Thymus (tissue), 11 donors: ENCODE measurements around the gene TMEM238. TPM values are rescaled to one million over a fixed set of nuclear protein-coding genes. Genes with fewer than 3 reads are reported as not detected.

Source experiments
- DNase-seq, 9 donors: peaks; one replicate each; pipeline ENCODE4 v3.0.0-alpha.2; 2013; ENCODE audit warnings: low spot score in 9 of 9, low read depth in 6 of 9, missing footprints in 1 of 9
- H3K27ac ChIP-seq, 2 donors: one replicate each; pipeline ENCODE4 v1.5.1; 2013; ENCODE audit warnings: control low read depth in 1 of 2, low read depth in 1 of 2, low read length in 1 of 2, mild to moderate bottlenecking in 1 of 2, moderate library complexity in 1 of 2
- H3K27me3 ChIP-seq, 2 donors: one replicate each; pipeline ENCODE4 v1.5.1; 2013; ENCODE audit warnings: low read length in 1 of 2; ENCODE audit not compliant: control insufficient read depth in 2 of 2, insufficient read depth in 1 of 2
- H3K36me3 ChIP-seq, 2 donors: one replicate each; pipeline ENCODE4 v1.5.1; 2013; ENCODE audit warnings: low read length in 1 of 2, mild to moderate bottlenecking in 1 of 2, moderate library complexity in 1 of 2; ENCODE audit not compliant: control insufficient read depth in 2 of 2, insufficient read depth in 2 of 2
- H3K4me1 ChIP-seq, 2 donors: one replicate each; pipeline ENCODE4 v1.5.1; 2013; ENCODE audit warnings: low read length in 2 of 2; ENCODE audit not compliant: control insufficient read depth in 2 of 2, insufficient read depth in 2 of 2
- H3K4me3 ChIP-seq, 2 donors: one replicate each; pipeline ENCODE4 v1.5.1; 2013; ENCODE audit warnings: low read length in 2 of 2, control low read depth in 1 of 2, mild to moderate bottlenecking in 1 of 2
- H3K9me3 ChIP-seq, 2 donors: one replicate each; pipeline ENCODE4 v1.5.1; 2013; ENCODE audit warnings: low read length in 1 of 2, mild to moderate bottlenecking in 1 of 2; ENCODE audit not compliant: control insufficient read depth in 2 of 2, insufficient read depth in 1 of 2
- WGBS: extraction: QIAGEN DNeasy Blood & Tissue Kit; methylation state at CpG from one replicate; pipeline ENCODE4 v1.1.7; 2013; 5-methylcytosine and 5-hydroxymethylcytosine counted together
- polyA plus RNA-seq: library from polyadenylated mRNA; stranded (reverse); fragments of 200-250 nt; gene quantifications from one replicate; pipeline ENCODE4 v1.2.3, GENCODE V29; 2013
- total RNA-seq: library from RNA; stranded (reverse); fragments of 120-200 nt; gene quantifications from one replicate; pipeline ENCODE4 v1.2.4, GENCODE V29; 2013
- donor health status: healthy.

The TMEM238 gene
- total and polyA plus RNA-seq, 2 donors, result 0.23 to 2.5 TPM

DNA sequence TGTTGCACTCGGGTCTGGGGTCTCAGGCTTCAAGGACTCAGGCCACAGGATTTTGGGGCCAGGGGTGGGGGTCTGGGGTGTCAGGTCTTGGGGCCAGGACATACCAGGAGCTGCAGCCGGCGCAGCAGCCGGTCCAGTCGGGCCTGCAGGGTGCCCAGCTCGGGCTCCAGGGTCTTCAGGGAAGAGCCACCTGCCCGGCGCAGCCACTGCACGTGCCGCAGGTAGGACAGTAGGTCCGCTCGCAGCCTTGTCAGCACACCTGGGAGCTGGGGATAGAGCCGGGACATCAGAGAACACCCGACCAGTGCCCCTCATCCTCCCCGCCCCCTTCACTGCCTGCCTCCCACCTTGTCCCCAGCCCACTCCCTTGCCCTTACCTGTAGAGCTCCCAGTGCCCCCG, 16.0 kb downstream of the TMEM238 start:
- H3K4me1 ChIP-seq, result peaks cover 3 to 12% of the 10 kb centered on the region in 2 donors
- DNase-seq, result no peak
- no peak overlapping the region for H3K4me3 ChIP-seq
- H3K36me3 ChIP-seq, result no peaks in the 10 kb centered on the region
- no peaks in the 10 kb centered on the region for H3K9me3 ChIP-seq
- WGBS, result 91% methylated on average over 16 of the region's 16 CpGs
- no peak overlapping the region for H3K27ac ChIP-seq
- H3K27me3 ChIP-seq, result peaks cover 42 to 92% of the 10 kb centered on the region in 2 donors

DNA sequence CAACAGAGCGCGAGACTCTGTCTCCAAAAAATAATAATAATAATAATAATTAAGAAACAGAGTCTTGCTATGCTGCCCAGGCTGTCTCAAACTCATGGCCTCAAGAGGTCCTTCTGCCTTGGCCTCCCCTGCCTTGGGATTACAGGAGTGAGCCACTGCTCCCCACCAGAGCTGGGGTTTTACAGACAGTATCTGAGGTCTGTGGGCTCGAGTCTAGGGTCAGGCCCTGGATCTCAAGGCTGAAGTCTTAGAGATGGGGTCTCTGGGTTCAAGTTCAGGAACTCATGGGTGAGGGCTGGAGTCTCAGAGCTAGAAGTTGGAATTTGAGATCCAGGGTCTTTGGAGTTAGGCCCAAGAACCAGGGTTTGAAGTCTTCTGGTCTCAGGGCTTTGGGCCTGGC, 17.3 kb downstream of the TMEM238 start:
- Histone ChIP-seq H3K9me3 (no peaks in the 10 kb centered on the region), H3K27me3 (peaks cover 35 to 87% of the 10 kb centered on the region in 2 donors), H3K27ac (no peak overlapping the region), H3K4me3 (no peak overlapping the region), H3K4me1 (peaks cover 3 to 7% of the 10 kb centered on the region in 2 donors), H3K36me3 (no peaks in the 10 kb centered on the region)
- DNase-seq, result no peak
- 79% methylated on average over 3 of the region's 3 CpGs for WGBS

DNA sequence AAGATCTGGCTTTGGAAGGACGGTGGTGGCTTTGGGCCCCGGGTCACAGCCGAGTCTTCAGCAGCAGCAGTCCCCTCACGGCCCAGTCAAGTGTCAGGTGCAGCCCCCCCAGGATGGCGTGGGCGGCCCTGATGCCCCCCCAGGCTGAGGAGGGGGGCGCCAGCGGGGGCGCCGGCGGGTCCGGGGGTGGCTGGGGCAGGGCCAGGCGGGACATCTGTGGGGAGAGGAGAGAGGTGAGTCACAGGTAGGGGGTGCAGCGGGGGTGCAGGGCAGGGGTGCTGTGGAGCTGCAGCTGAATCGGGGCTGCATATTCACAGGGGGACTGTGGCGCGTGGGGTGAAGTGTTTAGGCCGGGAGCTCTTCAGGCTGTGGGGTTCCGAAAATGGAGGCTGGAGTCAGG, 18.1 kb downstream of the TMEM238 start:
- WGBS, result 85% methylated on average over 19 of the region's 19 CpGs
- DNase-seq, result no peak
- Histone ChIP-seq H3K4me1 (peaks cover 3 to 7% of the 10 kb centered on the region in 2 donors), H3K27me3 (peaks cover 31 to 80% of the 10 kb centered on the region in 2 donors), H3K4me3 (no peak overlapping the region), H3K27ac (no peak overlapping the region), H3K9me3 (no peaks in the 10 kb centered on the region), H3K36me3 (no peaks in the 10 kb centered on the region)

DNA sequence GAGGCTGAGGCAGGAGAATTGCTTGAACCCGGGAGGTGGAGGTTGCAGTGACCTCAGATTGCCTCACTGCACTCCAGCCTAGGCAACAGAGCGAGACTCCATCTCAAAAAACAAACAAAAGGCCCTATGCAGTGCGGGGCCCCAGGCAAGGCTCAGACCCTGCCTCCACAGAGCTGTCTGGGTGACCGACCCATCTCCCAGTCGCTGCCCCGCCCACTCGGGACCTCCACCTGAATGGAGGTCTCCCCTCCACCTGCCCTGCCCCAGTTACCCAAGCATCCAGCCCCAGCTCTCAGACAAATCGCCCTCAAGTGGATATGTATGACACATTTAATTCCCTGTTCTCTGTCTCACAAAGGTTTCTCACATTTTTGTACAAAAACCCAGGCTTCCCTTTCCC, 18.8 kb downstream of the TMEM238 start:
- WGBS, result 97% methylated on average over 8 of the region's 8 CpGs
- H3K4me1 ChIP-seq, result peaks cover 3 to 7% of the 10 kb centered on the region in 2 donors
- H3K9me3 ChIP-seq, result no peaks in the 10 kb centered on the region
- DNase-seq, result no peak
- H3K27ac ChIP-seq, result no peak overlapping the region
- no peak overlapping the region for H3K4me3 ChIP-seq
- H3K27me3 ChIP-seq, result peaks cover 24 to 73% of the 10 kb centered on the region in 2 donors
- H3K36me3 ChIP-seq, result no peaks in the 10 kb centered on the region

DNA sequence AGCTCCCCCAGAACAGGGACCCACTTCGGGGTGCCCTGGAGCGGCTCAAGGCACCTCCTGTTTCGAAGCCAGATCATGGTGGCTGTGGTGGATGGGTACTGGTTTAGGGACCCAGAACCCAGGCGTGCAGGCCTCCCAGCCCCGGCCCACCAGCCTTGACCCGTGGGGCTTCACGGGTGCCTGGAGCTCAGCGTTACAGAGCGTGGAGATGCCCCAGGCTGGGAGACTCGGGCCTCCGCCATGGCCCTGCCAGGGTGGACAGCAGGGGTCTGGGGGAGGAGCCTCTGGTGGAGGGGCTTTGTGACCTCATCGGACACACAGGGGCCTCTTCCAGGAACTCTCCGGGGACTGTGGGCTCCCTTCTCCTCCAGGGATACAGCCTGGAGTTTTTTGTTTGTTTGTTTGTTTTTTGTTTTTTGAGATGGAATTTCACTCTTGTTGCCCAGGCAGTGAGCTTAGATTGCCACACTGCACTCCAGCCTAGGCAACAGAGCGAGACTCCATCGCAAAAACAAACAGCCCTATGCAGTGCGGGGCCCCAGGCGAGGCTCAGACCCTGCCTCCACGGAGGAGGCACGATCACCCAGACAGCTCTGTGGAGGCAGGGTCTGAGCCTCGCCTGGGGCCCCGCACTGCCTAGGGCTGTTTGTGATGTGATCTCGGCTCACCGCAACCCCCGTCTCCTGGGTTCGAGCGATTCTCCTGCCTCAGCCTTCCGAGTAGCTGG, 20.9 kb downstream of the TMEM238 start, which contains the start of gene GARIN5B:
TSS of gene GARIN5B (minus strand) at position 271 of the 727 bp plus-strand sequence. CDS start at position 77, 194 bp downstream.
- H3K27ac ChIP-seq, result no peak within 1 kb of the TSS
- no peak within 1 kb of the TSS for H3K4me3 ChIP-seq
- 95% methylated on average over 27 of the region's 27 CpGs for WGBS
- H3K4me1 ChIP-seq, result no peaks in the 10 kb centered on the region
- H3K27me3 ChIP-seq, result peaks cover 3 to 63% of the 10 kb centered on the region in 2 donors
- H3K36me3 ChIP-seq, result no peaks in the 10 kb centered on the region
- no peaks in the 10 kb centered on the region for H3K9me3 ChIP-seq
- no peak for DNase-seq

DNA sequence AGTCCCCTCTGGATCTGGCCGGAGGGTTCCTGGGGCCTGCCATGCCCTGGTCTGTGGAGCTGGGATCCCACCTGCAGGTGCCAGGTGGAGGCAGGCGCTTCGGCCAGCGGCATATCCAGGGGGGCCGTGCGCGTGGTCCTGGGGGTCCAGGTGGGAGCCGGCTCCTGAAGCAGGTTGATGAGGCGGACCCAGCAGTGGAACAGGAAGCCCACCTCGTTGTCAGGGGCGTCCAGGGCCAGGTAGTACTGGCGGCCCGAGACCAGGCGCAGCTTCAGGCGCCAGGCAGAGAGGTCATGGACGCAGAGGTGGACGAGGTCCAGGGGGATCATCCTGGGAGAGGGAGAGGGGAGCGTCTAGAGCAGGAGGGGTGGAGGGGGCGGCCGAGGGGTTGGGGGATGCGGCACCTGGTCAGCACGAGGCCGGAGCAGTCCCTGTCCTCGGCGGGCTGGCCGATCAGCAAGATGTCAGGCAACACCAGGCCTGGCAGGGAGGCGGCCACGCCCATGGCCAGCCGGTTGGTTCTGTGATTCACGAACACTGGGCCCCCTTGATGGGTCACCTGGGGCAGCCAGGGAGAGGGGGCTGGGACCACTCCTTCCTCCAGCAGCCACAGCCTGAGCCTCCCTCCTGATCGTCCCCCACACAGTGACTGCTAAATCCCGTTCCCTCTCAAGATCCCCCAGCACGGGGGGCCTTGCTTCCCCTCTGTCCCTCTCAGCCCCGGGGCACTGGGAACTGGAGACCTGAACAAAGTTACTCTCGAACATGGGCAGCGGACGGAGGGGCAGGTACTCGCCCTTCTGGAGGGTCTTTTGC, 21.7 kb downstream of the TMEM238 start:
- Histone ChIP-seq H3K9me3 (no peaks in the 10 kb centered on the region), H3K4me3 (no peak overlapping the region), H3K4me1 (no peaks in the 10 kb centered on the region), H3K27me3 (peaks cover 0 to 61% of the 10 kb centered on the region in 2 donors), H3K36me3 (no peaks in the 10 kb centered on the region), H3K27ac (no peak overlapping the region)
- no peak for DNase-seq
- 90% methylated on average over 38 of the region's 38 CpGs for WGBS

DNA sequence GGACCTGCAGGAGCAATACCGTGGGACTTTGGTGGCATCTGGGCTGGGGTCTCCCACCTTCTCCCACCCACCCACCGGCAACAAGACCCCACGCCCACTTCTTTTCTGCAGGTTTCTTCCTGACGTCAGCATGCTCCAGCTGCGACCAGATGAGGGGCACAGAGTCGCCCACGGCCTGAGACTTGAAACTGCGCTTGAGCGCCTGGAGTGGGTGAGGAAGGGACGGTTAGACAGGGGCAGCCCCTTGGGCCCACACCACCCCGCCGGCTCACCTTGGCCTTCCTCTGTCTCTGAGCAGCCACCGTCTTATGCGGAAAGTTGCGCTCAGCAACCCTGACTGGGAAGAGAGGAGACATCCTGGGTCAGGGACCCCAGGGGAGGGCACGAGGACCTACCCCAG, 23.2 kb downstream of the TMEM238 start:
- H3K27ac ChIP-seq, result no peak overlapping the region
- WGBS, result 92% methylated on average over 16 of the region's 16 CpGs
- no peaks in the 10 kb centered on the region for H3K4me1 ChIP-seq
- H3K27me3 ChIP-seq, result peaks cover 6 to 62% of the 10 kb centered on the region in 2 donors
- no peak for DNase-seq
- no peaks in the 10 kb centered on the region for H3K9me3 ChIP-seq
- no peaks in the 10 kb centered on the region for H3K36me3 ChIP-seq
- H3K4me3 ChIP-seq, result no peak overlapping the region

DNA sequence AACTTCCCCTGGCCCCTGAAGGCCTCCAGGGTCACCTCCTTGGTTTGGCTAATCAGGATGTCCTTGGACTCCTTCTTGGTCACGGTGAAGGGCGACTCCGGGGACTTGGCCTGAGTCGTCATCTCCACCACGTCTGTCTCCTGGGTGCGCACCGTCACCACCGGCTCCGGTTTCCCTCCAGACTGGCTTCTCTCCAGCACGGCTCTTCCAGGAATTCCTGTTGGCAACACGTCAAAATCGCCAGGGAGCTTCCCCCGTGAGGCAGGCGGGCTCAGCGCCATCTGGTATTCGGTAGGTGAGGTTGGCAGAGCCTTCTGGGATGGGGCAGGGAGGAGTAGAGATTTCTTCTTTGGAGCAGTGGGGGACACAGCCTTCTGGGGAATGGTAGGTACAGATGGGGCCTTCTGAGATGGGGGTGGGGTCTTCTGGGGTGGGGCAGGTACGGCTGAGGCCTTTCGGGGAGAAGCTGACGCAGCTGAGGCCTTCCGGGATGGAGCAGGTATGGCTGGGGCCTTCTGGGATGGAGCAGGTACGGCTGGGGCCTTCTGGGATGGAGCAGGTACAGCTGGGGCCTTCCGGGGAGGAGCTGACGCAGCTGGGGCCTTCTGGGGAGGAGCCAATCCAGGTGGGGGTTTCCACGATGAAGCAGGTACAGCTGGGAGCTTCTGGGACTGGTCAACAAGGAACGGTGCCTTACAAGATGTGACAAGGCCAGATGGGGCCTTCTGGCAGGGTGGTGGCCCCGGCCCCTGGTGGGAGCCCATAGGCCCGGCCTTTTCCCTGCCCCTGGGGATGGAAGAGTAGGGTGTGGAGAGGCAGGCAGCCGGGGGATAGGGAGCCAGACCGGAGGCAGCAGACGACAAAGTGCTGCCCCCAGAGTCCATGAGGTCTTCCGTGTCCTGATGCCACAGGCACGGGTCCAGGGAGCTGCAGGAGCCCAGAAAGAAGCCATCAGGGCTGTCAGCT, 24.9 kb downstream of the TMEM238 start:
- no peaks in the 10 kb centered on the region for H3K36me3 ChIP-seq
- WGBS, result 90% methylated on average over 32 of the region's 32 CpGs
- no peaks in the 10 kb centered on the region for H3K9me3 ChIP-seq
- H3K27ac ChIP-seq, result peak overlapping the region in 1 of 2 donors; percentile 72
- no peak for DNase-seq
- H3K4me1 ChIP-seq, result peaks cover 2 to 3% of the 10 kb centered on the region in 2 donors
- H3K4me3 ChIP-seq, result no peak overlapping the region
- peaks cover 22 to 66% of the 10 kb centered on the region in 2 donors for H3K27me3 ChIP-seq
